Breast epithelium (tissue), 3 donors: ENCODE results near the gene ZNF862.

Experiments used
- POLR2A ChIP-seq: fragments of 450-650 bp; IDR thresholded peaks from one replicate; pipeline ENCODE4 v1.6.1; 2016; ENCODE audit warnings: antibody characterized with exemption, mild to moderate bottlenecking, moderate library complexity
- POLR2AphosphoS5 ChIP-seq, 3 donors: sonication (generic); formaldehyde crosslinking; IDR thresholded peaks; one replicate each; pipeline ENCODE4 v1.6.1; 2017; ENCODE audit warnings: antibody characterized with exemption in 3 of 3
- TF ChIP-seq, protein P1 (sequence below), 3 donors: fragments of 450-650 bp; IDR thresholded peaks; one replicate each; pipeline ENCODE4 v1.5.1; 2016 to 2017; ENCODE audit warnings: antibody characterized with exemption in 3 of 3, mild to moderate bottlenecking in 3 of 3, moderate library complexity in 3 of 3

DNA sequence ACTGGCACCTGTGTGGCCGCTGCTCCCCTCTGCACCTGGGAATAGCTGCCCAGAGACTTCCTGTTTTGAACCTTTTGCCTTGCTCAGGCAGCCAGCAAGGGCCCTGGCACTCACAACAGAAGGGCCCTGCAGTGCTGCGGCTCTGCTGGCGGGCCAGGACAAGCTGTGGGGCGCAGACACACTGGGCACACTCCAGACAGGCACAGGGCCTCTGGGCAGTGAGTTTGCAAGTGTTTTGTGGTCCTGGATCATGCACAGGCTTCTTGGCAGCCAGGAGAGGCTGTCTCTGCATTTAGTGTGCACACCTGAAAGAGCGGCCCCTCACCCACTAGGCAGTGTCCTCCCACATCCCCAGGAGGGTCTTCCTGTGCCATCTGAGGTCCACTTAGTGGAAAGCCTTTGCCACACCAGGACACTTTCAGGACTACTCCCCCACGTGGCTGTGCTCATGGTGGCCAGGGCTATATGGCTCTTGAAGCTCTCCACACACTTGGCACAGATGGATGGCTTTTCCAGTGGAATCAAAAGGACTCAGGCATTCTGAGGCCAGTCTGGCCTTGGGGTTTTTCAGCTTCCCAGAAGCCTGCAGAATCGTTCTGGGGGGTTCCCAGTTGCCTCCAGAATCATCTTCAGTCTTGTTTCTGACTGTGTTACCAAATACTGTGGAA lies 30.6 kb downstream of the ZNF862 start:
- TF ChIP-seq, protein P1, sequence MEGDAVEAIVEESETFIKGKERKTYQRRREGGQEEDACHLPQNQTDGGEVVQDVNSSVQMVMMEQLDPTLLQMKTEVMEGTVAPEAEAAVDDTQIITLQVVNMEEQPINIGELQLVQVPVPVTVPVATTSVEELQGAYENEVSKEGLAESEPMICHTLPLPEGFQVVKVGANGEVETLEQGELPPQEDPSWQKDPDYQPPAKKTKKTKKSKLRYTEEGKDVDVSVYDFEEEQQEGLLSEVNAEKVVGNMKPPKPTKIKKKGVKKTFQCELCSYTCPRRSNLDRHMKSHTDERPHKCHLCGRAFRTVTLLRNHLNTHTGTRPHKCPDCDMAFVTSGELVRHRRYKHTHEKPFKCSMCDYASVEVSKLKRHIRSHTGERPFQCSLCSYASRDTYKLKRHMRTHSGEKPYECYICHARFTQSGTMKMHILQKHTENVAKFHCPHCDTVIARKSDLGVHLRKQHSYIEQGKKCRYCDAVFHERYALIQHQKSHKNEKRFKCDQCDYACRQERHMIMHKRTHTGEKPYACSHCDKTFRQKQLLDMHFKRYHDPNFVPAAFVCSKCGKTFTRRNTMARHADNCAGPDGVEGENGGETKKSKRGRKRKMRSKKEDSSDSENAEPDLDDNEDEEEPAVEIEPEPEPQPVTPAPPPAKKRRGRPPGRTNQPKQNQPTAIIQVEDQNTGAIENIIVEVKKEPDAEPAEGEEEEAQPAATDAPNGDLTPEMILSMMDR (IDR thresholded peaks at IDR 0.05), result no peak
- TF ChIP-seq POLR2A (no peak), POLR2AphosphoS5 (IDR thresholded peaks at IDR 0.05) (no peak)
